K562 (cell line): ENCODE results near the gene COQ8A.

ENCODE experiments used
- NR2F6 ChIP-seq: fragments of 450-650 bp; formaldehyde crosslinking; IDR thresholded peaks from 2 replicates; pipeline ENCODE4 v1.4.0; 2020; ENCODE audit warnings: mild to moderate bottlenecking
- YBX1 ChIP-seq: fragments of 450-650 bp; IDR thresholded peaks from 2 replicates; pipeline ENCODE4 v1.7.1; 2016; ENCODE audit warnings: mild to moderate bottlenecking

DNA sequence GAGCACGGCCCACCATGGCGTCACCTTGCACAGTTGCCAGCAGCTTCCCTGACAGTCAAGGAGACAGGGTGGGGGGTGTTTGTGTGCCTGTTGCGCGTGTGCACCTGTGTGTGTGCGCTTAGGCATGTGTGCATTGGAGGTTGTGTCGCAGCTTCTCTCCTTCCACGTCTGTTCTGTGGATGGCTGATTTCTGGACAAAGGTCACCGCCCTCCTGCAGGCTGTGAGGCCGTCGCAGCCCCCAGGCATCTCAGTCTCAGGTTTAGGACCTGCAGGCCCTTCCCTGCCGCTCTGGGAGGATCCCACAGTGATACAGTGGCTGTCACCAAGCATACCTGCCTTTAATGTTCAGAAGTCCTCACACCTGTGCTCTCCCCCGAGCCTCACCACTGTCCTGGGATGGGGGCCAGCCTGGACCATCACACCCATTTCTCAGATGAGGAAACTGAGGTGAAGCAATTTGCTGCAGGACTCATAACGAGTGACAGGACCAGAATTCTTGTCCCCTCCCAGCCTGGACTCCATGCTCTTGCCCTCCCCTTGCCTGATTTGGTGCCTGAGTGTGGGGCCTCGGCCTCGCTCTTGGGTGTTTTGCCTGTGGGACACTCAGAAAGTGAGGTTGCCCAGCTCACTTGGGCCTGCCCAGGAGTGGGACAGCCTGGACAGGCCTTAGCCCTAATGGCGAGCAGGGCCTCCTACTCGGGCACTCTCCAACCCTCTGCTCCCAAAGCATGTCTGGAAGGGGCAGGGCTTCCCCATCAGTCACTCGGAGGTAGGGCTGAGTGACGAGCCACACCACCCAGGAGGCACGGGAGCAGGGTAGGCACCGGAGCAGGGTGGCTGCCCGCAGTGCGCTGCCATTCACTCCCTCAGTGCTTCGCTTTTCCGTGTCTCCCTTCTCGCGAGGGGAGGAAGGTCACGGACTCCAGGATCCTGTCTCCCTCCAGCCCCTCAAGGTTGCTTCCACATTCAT is 22.6 kb downstream of the COQ8A start:
- no peak for TF ChIP-seq NR2F6 (CRISPR knock-in tag)
- no peak for TF ChIP-seq YBX1
